Activated CD8-positive, alpha-beta memory T cell treated with anti-CD3 and anti-CD28 coated beads for 4 hours (primary cell): ENCODE data around the gene DDX56.
"Not testable (repeated sequence)": the region's sequence is repeated elsewhere in the genome, so short reads cannot be mapped to it uniquely, and the experiment has no call there.

Source experiments
- DNase-seq, 2 donors: peaks; one replicate each; pipeline ENCODE4 v3.0.0-alpha.2; 2020; ENCODE audit warnings: low read depth in 2 of 2

The DDX56 gene

GRCh38 chr7:44562622-44562962, 11.1 kb downstream of the DDX56 start:
- not testable (repeated sequence) for DNase-seq

GRCh38 chr7:44561962-44562621, 11.6 kb downstream of the DDX56 start:
- DNase-seq = no peak

GRCh38 chr7:44561481-44561880, 12.2 kb downstream of the DDX56 start:
- no peak for DNase-seq

- no peak for DNase-seq
Observed at GRCh38 chr7:44559485-44559884, 14.2 kb downstream of the DDX56 start.

- no peak for DNase-seq
Observed at GRCh38 chr7:44557485-44557884, 16.2 kb downstream of the DDX56 start.

GRCh38 chr7:44555350-44555749, 18.4 kb downstream of the DDX56 start:
- no peak for DNase-seq

GRCh38 chr7:44552473-44553005, 21.2 kb downstream of the DDX56 start:
- DNase-seq = not testable (repeated sequence)

- no peak for DNase-seq
Observed at GRCh38 chr7:44549457-44549856, 24.3 kb downstream of the DDX56 start.

GRCh38 chr7:44548893-44549292, 24.8 kb downstream of the DDX56 start:
- DNase-seq = no peak

- no peak for DNase-seq
Observed at GRCh38 chr7:44547536-44548231, 26.0 kb downstream of the DDX56 start.

GRCh38 chr7:44541876-44542610, 31.7 kb downstream of the DDX56 start:
- DNase-seq = no peak

GRCh38 chr7:44541028-44541869, 32.5 kb downstream of the DDX56 start, which contains the start of gene NPC1L1:
TSS of gene NPC1L1 (minus strand) at chr7:44541330. CDS start at chr7:44541259, 71 bp downstream.
- DNase-seq = no peak

GRCh38 chr7:44540592-44541027, 33.1 kb downstream of the DDX56 start:
- no peak for DNase-seq

GRCh38 chr7:44539669-44540506, 33.8 kb downstream of the DDX56 start:
- no peak for DNase-seq

GRCh38 chr7:44538798-44539668, 34.7 kb downstream of the DDX56 start:
- DNase-seq = no peak

GRCh38 chr7:44538093-44538797, 35.5 kb downstream of the DDX56 start:
- no peak for DNase-seq

GRCh38 chr7:44537442-44537841, 36.3 kb downstream of the DDX56 start:
- no peak for DNase-seq

GRCh38 chr7:44536090-44536489, 37.6 kb downstream of the DDX56 start:
- no peak for DNase-seq
